Parathyroid adenoma (tissue), 2 donors: Measurements from ENCODE around the gene ZNF362.

ENCODE experiments used
- H2AFZ ChIP-seq: fragments of 300-600 bp; sonication (generic); one replicate; pipeline ENCODE4 v1.7.0; 2017; ENCODE audit warnings: antibody characterized with exemption, mild to moderate bottlenecking
- H3K27ac ChIP-seq: fragments of 300-600 bp; sonication (generic); one replicate; pipeline ENCODE4 v1.7.0; 2017
- H3K27me3 ChIP-seq: fragments of 300-600 bp; sonication (generic); one replicate; pipeline ENCODE4 v1.7.0; 2017; ENCODE audit warnings: low read length; ENCODE audit not compliant: control insufficient read depth, insufficient read depth
- H3K36me3 ChIP-seq: fragments of 300-600 bp; sonication (generic); one replicate; pipeline ENCODE4 v1.7.0; 2017; ENCODE audit warnings: low read length; ENCODE audit not compliant: control insufficient read depth, insufficient read depth
- H3K4me1 ChIP-seq: fragments of 300-600 bp; sonication (generic); one replicate; pipeline ENCODE4 v1.7.0; 2017; ENCODE audit warnings: control low read depth
- H3K4me2 ChIP-seq: fragments of 300-600 bp; sonication (generic); one replicate; pipeline ENCODE4 v1.7.0; 2017; ENCODE audit warnings: low read length
- H3K4me3 ChIP-seq: fragments of 300-600 bp; sonication (generic); one replicate; pipeline ENCODE4 v1.7.0; 2017; ENCODE audit warnings: low read depth, low read length
- H3K79me2 ChIP-seq: fragments of 300-600 bp; sonication (generic); one replicate; pipeline ENCODE4 v1.7.0; 2017; ENCODE audit warnings: control low read depth
- H3K9ac ChIP-seq: fragments of 300-600 bp; sonication (generic); one replicate; pipeline ENCODE4 v1.7.0; 2017; ENCODE audit warnings: mild to moderate bottlenecking
- H3K9me3 ChIP-seq: fragments of 300-600 bp; sonication (generic); one replicate; pipeline ENCODE4 v1.7.0; 2017; ENCODE audit warnings: low read length; ENCODE audit not compliant: control insufficient read depth
- TF ChIP-seq, protein P1 (sequence below): fragments of 300-600 bp; sonication (generic); IDR thresholded peaks from one replicate; pipeline ENCODE4 v1.7.0; 2017; ENCODE audit warnings: antibody characterized with exemption, mild to moderate bottlenecking
- donor health status: primary hyperparathyroidism.

The ZNF362 gene

DNA sequence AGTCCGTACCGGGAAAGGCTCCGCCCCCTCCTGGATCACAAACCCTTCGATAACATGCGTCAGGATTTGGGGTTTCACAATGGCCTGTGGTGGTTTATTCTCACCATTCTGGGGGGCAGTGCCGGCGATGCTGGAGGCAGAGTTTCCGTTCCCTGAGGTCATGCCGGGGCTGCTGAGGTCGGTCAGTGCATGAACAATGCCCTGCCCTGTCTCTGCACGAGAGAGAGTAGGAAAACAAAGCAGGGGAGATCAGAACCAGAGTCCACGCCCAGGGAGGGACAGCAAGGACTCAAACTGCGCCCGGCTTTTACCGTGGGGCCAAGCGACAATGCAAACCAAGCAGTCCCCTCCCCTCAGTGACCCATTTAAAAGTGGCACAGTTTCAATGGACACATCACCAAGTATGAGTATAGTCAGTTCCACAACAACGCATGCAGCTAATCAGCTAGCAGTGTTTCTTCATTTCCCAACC, 77.8 kb downstream of the ZNF362 start:
- TF ChIP-seq, protein P1, sequence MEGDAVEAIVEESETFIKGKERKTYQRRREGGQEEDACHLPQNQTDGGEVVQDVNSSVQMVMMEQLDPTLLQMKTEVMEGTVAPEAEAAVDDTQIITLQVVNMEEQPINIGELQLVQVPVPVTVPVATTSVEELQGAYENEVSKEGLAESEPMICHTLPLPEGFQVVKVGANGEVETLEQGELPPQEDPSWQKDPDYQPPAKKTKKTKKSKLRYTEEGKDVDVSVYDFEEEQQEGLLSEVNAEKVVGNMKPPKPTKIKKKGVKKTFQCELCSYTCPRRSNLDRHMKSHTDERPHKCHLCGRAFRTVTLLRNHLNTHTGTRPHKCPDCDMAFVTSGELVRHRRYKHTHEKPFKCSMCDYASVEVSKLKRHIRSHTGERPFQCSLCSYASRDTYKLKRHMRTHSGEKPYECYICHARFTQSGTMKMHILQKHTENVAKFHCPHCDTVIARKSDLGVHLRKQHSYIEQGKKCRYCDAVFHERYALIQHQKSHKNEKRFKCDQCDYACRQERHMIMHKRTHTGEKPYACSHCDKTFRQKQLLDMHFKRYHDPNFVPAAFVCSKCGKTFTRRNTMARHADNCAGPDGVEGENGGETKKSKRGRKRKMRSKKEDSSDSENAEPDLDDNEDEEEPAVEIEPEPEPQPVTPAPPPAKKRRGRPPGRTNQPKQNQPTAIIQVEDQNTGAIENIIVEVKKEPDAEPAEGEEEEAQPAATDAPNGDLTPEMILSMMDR = no peak
- H2AFZ ChIP-seq = no peak overlapping the region
- H3K27me3 ChIP-seq = no peaks in the 10 kb centered on the region
- H3K9me3 ChIP-seq = no peaks in the 10 kb centered on the region
- H3K27ac ChIP-seq = peak overlapping the region; percentile 47
- H3K4me1 ChIP-seq = peaks cover 5% of the 10 kb centered on the region
- no peak overlapping the region for H3K4me2 ChIP-seq
- no peak overlapping the region for H3K9ac ChIP-seq
- no peaks in the 10 kb centered on the region for H3K36me3 ChIP-seq
- H3K4me3 ChIP-seq = no peak overlapping the region
- H3K79me2 ChIP-seq = peaks cover 14% of the 10 kb centered on the region

DNA sequence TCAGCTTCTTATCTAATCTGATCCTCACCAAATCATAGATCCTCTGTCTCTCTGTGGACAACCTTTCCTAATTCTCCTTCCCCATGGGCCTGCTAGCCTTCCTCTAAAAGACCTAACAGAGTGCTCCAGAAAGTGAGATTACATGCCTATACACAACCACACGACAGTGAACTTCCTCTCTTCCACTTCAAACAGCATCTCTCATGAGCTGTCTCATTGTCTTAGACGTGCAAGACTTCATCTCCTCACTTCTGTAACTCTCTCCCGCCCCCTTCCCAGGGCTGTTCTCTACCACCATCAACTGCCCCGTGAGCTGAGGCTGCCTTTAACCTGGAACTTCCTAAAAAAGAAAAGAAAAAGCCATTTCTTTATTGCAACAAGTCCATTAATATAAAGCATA, 78.7 kb downstream of the ZNF362 start:
- H2AFZ ChIP-seq = no peak overlapping the region
- H3K27me3 ChIP-seq = no peaks in the 10 kb centered on the region
- no peaks in the 10 kb centered on the region for H3K9me3 ChIP-seq
- no peak overlapping the region for H3K27ac ChIP-seq
- no peak overlapping the region for H3K4me2 ChIP-seq
- peaks cover 22% of the 10 kb centered on the region for H3K79me2 ChIP-seq
- no peak overlapping the region for H3K9ac ChIP-seq
- TF ChIP-seq, protein P1 = no peak
- H3K4me1 ChIP-seq = peaks cover 5% of the 10 kb centered on the region
- H3K4me3 ChIP-seq = no peak overlapping the region
- no peaks in the 10 kb centered on the region for H3K36me3 ChIP-seq

DNA sequence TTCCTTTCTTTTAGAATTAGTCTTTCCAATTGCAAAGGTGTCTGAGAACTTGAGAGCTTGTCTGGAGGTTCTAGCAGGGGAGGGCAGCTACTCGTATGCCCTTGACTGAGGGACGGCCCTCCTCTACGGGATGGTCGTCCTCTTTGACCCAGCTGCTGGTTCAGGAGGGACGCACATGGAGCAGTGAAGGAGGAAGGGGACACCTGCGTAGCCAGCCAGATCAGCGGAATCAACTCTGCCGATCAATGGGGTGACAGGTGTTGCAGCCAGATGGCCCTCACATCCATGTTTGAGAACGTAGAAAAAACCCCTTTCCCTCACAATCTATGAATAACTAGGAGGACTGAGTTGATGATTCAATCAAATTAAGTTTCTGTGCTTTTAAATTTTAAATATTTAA, 80.3 kb downstream of the ZNF362 start:
- no peaks in the 10 kb centered on the region for H3K27me3 ChIP-seq
- TF ChIP-seq, protein P1 = no peak
- peaks cover 5% of the 10 kb centered on the region for H3K4me1 ChIP-seq

DNA sequence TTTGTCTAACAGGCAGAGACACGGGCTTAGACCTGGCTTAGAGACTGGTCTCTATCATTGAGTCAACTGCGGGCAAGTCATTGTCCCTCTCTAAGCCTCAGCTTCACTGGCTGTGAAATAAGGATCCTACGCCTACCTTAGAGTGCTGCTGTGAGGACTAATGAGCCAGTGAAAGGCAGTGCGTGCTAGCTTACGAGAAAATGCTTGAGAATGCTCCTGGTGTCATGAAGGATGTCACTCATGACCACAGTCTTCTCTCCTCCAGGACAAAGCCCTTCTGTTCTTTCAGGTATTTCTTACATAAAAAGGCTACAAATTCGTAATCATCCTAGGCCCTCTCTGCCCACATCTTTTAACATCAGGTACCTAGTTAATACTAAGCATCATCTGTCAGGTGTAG, 81.1 kb downstream of the ZNF362 start:
- TF ChIP-seq, protein P1 = no peak
- no peaks in the 10 kb centered on the region for H3K27me3 ChIP-seq
- H3K79me2 ChIP-seq = peaks cover 36% of the 10 kb centered on the region
- peaks cover 8% of the 10 kb centered on the region for H3K4me1 ChIP-seq
- no peak overlapping the region for H2AFZ ChIP-seq
- H3K36me3 ChIP-seq = no peaks in the 10 kb centered on the region
- no peak overlapping the region for H3K4me2 ChIP-seq
- no peaks in the 10 kb centered on the region for H3K9me3 ChIP-seq
- H3K27ac ChIP-seq = no peak overlapping the region
- no peak overlapping the region for H3K4me3 ChIP-seq
- no peak overlapping the region for H3K9ac ChIP-seq

More for the DNA sequence above, 80.3 kb downstream of the ZNF362 start:
- H3K36me3 ChIP-seq = no peaks in the 10 kb centered on the region
- no peak overlapping the region for H3K4me2 ChIP-seq
- no peaks in the 10 kb centered on the region for H3K9me3 ChIP-seq
- H2AFZ ChIP-seq = no peak overlapping the region
- H3K4me3 ChIP-seq = no peak overlapping the region
- H3K27ac ChIP-seq = no peak overlapping the region
- H3K9ac ChIP-seq = no peak overlapping the region
- peaks cover 31% of the 10 kb centered on the region for H3K79me2 ChIP-seq

DNA sequence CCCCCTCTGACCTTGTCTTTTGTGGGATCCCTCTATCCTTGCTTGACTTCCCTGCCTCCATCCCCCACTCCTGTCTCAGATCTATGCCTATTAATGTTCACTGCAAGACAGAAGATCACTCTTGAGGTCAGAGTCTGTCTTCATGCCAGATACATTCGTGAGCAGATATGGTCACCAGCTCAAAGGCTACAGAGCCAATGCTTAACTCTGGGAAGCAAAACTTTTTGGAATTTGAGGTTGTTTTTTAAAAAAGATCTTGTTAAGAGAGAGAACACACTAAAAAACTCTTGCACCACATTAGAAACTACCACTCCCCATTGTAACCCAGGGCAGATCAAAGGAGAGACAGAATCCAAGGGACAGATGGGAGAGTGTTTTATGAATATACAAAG, 81.8 kb downstream of the ZNF362 start:
- TF ChIP-seq, protein P1 = no peak
- H3K4me1 ChIP-seq = peaks cover 5% of the 10 kb centered on the region
- no peaks in the 10 kb centered on the region for H3K27me3 ChIP-seq
- no peaks in the 10 kb centered on the region for H3K36me3 ChIP-seq
- no peaks in the 10 kb centered on the region for H3K9me3 ChIP-seq
- H2AFZ ChIP-seq = no peak overlapping the region
- H3K4me3 ChIP-seq = no peak overlapping the region
- peaks cover 42% of the 10 kb centered on the region for H3K79me2 ChIP-seq
- peak overlapping the region; percentile 30 for H3K27ac ChIP-seq
- H3K4me2 ChIP-seq = no peak overlapping the region
- H3K9ac ChIP-seq = no peak overlapping the region
